HG03039 (cell line): ENCODE results near the gene CLEC16A.
"Not testable (repeated sequence)": the region's sequence is repeated elsewhere in the genome, so short reads cannot be mapped to it uniquely, and the experiment has no call there.

ENCODE experiments used
- ATAC-seq: cut with Tn5 transposase; IDR thresholded peaks from one replicate; pipeline ENCODE4 v1.9.1; 2021; ENCODE audit warnings: mild to moderate bottlenecking, moderate library complexity; ENCODE audit not compliant: unreplicated experiment

CLEC16A gene

DNA sequence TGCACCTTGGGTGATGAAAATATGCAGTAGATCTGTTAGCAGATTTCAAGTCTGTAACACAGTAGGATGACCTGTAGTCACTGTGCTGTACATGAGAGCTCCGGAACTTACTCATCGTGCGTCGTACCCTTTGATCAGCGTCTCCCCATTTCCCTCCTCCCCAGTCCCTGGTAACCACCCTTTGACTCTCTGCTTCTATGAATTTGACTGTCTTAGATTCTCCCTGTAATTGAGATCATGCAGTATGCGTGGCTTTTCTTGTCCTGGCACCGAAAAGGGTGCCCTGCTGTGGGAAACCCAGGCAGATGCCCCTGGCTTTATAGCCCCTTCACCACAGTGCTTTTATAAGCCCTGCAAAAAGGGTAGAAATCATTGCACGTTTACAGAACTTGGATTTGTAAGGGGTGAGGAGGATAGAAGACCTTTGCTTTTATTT, 20.5 kb downstream of the CLEC16A start:
- ATAC-seq = no peak

GRCh38 chr16:10965440-10966061, 21.2 kb downstream of the CLEC16A start:
- ATAC-seq = peak; percentile 46

GRCh38 chr16:10966129-10966528, 21.8 kb downstream of the CLEC16A start:
- ATAC-seq = no peak

- not testable (repeated sequence) for ATAC-seq
These were observed 22.2 kb downstream of the CLEC16A start for GRCh38 chr16:10966559-10966958.

- no peak for ATAC-seq
These were observed 23.6 kb downstream of the CLEC16A start for GRCh38 chr16:10967986-10968385.

DNA sequence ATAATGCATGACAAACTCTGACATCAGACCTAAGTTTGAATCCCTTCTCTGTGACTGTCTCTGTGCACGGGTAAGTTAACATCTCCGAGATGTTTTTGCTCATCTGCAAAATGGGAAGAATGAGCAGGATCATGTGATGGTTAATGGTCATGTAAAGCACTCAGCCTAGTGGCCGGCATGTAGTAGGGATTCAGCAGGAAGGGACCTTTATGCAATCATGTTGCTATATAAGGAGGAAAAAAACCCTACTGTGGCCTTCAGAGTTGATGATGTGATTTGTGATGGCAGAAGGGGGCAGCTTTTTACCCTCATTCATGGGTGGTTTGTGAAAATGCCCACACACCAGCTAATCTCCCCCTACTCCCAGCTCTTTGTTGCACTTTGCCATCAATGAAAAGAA, 24.1 kb downstream of the CLEC16A start:
- no peak for ATAC-seq

- ATAC-seq = no peak
These were observed 25.3 kb downstream of the CLEC16A start for GRCh38 chr16:10969615-10970014.

- no peak for ATAC-seq
These were observed 25.7 kb downstream of the CLEC16A start for GRCh38 chr16:10970065-10970464.

DNA sequence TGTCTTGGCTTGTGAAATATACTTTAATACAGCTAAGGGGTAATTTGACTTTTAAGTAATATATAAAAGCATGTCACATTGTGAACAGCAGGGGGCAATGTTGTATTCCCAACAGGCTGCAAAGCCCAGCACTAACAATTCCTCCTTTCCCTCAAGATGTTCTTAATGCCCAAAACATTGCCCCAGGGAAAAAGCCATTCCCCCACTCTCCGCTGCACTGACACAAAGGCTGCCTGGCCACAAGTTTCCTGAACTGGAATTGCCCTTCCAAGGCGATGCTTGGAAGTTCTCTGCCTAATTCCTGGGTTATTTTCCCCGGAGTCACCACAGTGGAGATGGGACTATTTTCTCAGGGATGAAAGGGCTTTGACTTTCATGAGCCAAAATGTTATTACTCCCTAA, 27.2 kb downstream of the CLEC16A start:
- ATAC-seq = no peak

DNA sequence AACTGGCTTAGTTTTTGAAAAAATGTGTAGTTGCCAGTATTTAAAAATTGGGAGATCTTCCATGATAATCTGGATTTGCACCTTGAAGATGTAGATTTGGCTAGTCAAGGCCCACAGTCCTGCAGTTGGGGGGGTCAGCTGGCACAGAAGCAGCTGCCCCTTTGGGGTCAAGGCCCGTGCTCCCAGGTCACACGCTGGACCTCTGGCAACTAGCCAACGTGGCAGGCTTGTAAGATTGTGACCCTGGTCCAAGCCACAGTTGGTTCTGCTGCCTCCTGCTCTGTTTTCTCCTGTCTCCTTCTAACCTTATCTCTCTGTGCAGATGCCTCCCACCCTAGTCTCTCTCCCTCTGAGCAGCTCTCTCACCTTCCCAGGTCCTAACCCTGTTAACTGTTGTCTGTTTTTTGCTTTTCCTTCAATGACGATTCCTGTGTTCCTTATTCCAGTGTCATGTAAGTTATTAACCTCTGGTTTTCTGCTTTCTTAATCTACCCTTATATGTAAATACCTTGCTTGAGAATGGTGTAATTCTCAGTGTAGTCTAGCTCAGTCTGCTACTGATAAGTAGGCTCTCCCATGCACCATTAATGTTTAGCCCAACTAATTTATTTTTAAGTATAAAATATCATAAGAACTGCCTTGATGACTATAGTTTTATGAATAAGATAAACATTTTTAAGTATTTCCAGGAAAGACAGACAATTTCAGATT, 27.9 kb downstream of the CLEC16A start:
- no peak for ATAC-seq

- no peak for ATAC-seq
These were observed 28.6 kb downstream of the CLEC16A start for GRCh38 chr16:10972819-10973464.

DNA sequence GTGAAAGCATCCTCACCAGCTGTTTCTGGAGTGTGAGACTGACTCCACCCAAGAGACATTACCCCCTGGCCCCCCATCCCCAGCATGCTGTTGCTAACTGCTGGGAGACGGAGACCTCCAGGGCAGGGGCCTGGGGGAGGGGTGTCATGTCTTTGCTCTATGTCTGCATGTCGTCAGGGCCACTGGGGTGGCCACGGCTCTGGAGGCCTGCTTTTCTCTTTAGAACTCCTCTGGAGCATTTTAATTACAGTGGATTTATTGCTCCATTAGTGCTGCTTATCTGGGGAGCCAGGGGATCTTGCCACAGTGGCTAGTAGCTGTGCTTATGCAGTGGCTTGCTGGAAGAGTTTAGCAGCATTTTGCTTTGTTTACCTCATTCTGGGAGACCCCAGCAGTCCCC, 32.3 kb downstream of the CLEC16A start:
- ATAC-seq = no peak

- ATAC-seq = no peak
These were observed 33.8 kb downstream of the CLEC16A start for GRCh38 chr16:10978124-10978523.

- ATAC-seq = no peak
These were observed 34.6 kb downstream of the CLEC16A start for GRCh38 chr16:10978871-10979446.

DNA sequence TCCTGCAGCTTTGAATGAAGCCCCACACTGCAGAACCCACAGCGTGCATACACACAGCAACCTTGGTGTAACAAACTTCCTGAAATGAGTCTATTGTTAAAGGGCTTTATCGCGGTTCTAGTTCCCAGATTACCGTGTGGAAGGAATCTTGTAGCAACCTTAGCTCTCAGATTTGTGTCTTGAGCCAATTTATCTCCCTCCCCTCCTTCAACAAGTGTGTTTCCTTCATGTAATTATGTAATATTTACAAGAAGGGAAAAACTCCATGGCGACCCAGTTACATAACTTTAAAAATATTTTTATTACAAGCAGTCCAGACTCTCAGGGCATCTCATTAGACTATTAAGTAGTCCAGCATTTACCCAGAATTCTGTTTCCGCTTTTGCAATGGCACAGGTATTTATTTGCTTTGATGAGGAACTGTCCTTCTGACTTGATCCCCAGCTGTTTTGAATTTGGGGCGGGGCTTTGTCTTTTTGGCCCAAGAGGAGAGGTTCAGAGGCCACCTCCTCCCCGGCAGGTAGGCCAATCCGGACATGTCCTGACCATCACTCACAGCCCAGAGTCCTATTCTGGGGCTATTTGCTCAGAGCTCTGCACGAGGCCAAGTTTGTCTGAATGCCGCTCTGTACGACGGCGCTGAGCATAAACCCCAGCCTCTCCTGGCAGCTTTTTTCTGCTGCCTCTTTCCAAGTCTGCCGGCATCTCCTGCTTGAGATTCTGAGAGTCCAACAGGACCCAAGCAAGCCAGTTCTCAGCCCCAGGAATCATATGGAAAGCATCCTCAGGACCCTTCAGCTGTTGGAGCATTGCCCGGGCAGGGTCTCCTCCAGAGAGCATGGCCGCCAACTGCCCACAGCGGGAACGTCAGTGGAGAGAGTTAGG, 35.6 kb downstream of the CLEC16A start:
- no peak for ATAC-seq

GRCh38 chr16:10980813-10981212, 36.4 kb downstream of the CLEC16A start:
- no peak for ATAC-seq

DNA sequence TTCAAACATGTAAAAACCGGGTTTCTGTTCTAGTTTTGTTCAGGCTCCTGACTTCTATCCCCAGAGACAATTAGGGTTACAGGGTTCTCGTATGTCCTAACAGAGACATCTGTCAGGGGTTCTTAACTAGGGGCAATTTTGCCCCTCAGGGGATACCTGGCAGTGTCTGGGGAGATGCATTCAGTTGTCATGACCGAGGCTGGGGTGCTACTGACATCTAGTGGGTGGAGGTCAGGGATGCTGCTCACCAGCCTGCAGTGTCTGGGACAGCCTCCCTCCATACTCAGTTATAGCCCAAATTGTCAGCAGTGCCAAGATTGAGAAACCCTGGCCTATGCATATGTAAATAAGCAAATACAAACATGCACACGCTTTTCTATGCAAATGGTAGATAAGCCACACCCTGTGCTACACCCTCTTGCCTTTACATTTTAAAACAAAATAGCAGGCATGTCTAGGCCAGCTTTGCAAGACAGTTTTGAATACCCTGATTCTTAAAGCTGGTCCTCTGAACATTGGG, 37.4 kb downstream of the CLEC16A start:
- ATAC-seq = peak; percentile 53

DNA sequence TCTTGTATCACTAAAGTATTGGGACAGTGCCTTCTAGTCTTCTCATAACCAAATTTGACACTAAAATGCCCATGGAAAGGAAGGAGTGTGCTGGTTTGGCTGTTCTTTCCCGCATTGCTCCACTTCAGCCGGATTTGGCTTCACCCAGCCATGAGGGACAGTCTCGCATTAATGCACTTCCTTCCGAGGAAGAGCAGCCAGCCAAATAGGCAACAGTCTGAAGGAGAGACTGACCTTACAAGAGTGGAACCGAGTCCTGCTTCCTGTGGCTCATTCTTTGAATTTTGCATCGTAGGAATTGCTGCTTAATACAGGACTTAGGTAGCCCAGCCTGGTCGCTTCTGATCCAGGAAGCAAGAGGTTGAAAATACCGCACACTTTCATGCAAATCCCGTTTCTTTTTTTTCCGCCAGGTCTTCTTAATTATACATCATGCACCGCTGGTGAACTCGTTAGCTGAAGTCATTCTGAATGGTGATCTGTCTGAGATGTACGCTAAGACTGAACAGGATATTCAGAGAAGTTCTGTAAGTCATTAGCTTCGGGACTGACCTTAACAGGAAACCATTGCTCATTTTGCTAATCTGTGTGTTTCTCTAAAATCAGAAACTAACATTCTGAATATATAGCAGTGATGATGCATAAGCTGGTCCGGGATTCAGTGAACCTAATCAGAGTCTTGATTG, 38.2 kb downstream of the CLEC16A start:
- ATAC-seq = no peak

GRCh38 chr16:10983159-10983558, 38.8 kb downstream of the CLEC16A start:
- no peak for ATAC-seq

DNA sequence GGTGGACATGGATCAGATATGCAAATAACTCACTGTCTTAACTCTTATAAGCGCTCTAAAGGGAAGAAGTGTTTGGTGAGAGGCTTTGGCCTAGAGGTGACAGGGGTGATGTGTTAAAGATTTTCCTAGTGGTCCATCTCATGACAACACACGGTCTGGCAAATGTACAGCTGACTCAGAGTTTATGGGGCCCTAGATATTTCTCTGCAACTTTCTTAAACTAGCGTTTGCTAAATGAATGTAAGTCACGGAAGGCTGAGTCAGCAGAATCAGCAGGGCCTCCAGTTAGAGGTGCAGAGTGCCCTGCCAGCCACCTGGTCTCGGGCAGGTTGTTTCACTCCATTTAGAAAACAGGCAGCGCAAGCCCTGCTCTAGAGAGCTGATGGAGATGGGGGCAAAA, 40.1 kb downstream of the CLEC16A start:
- no peak for ATAC-seq
